ENCODE data around the gene MYRFL. TPM values are rescaled to one million over a fixed set of nuclear protein-coding genes. Genes with fewer than 3 reads are reported as not detected.
A peak's percentile ranks its signal among the peaks of the same experiment; 100 is the strongest.

The MYRFL gene
- total and polyA plus RNA-seq, 2 of the 8 experiments (the other 6 are each of a cell fraction or from before 2014, with no cell fraction given), result 1.1 to 2.0 TPM

- H3K4me2 ChIP-seq (ENCODE audit: insufficient read depth in 1 of 2, low read depth in 2 of 2, low read length in 2 of 2), result no peak overlapping the region
- H2AFZ ChIP-seq (ENCODE audit: low read length), result no peak overlapping the region
- H3K4ac ChIP-seq (replicated peaks; ENCODE audit: insufficient read length, low read depth, low read length), result no peak overlapping the region
- ChIA-PET POLR2A (ENCODE audit: partially characterized antibody) (interaction anchor here (1.2 to 1.5 kb wide), 2 partner anchors 10 to 342 kb away, joined by 4 read pairs; no protein-coding TSS in a partner anchor), CTCF (ENCODE audit: partially characterized antibody) (interaction anchor here (0.6 to 3.7 kb wide), 55 partner anchors 8 to 1402 kb away, joined by 3 to 29 read pairs (median 4); no protein-coding TSS in a partner anchor)
- 0 out of 2 replicates have a peak overlapping the region, but pooled peaks have one; percentile 48 for H2BK5ac ChIP-seq (ENCODE audit: low read depth, low read length)
- peak in 1 of 2 experiments; percentile 88 for DNase-seq (ENCODE audit: low read depth in 1 of 2, low spot score in 2 of 2)
- H3K4me1 ChIP-seq (replicated peaks in 1 of 4; ENCODE audit: control insufficient read depth in 3 of 4, insufficient read depth in 4 of 4, low read length in 3 of 4), result peaks cover 2 to 27% (median 18%) of the 10 kb centered on the region in 4 experiments; a peak in 6 of 7 replicates
- peak; percentile 91 for FAIRE-seq
- no peak overlapping the region for H2AK5ac ChIP-seq (ENCODE audit: low read depth, low read length)
- no peak overlapping the region for H3K4me3 ChIP-seq (ENCODE audit: extremely low read depth in 1 of 4, insufficient read depth in 2 of 4, low read depth in 3 of 4, low read length in 4 of 4)
- no peak overlapping the region for H3K18ac ChIP-seq (ENCODE audit: extremely low read depth, low read length)
- H2BK15ac ChIP-seq (ENCODE audit: low read length), result no peak overlapping the region
- peaks cover 3% of the 10 kb centered on the region; the same call in 1 of the 2 replicates for H3K23me2 ChIP-seq (ENCODE audit: low read depth, low read length)
- no peak overlapping the region for H2BK120ac ChIP-seq (replicated peaks; ENCODE audit: low read depth, low read length)
- H3K27ac ChIP-seq (ENCODE audit: low read depth, low read length), result no peak overlapping the region
- H4K91ac ChIP-seq (replicated peaks; ENCODE audit: insufficient read length, low read length), result no peak overlapping the region
- 15% methylated on average over 4 of the region's 4 CpGs; no CpG with 5 or more reads in 1 of the 2 experiments for WGBS, 2 experiments (ENCODE audit: extremely low coverage in 1 of 2, insufficient coverage in 1 of 2, insufficient read length in 1 of 2, insufficient replicate concordance in 2 of 2, low coverage in 1 of 2, low lambda C conversion rate in 2 of 2, missing lambda C conversion rate in 1 of 2)
- no peaks in the 10 kb centered on the region for H3K9me3 ChIP-seq (ENCODE audit: insufficient read depth in 2 of 2, low read depth in 1 of 2, low read length in 1 of 2)
- no peaks in the 10 kb centered on the region for H4K20me1 ChIP-seq (replicated peaks in 1 of 2; ENCODE audit: control insufficient read depth in 1 of 2, insufficient read depth in 2 of 2, low read length in 2 of 2)
- no peaks in the 10 kb centered on the region for H3K36me3 ChIP-seq (ENCODE audit: control insufficient read depth in 2 of 4, insufficient read depth in 4 of 4, low read length in 3 of 4)
- H4K5ac ChIP-seq (ENCODE audit: insufficient read length, low read depth, low read length), result no peak overlapping the region
- no peak overlapping the region for H3K56ac ChIP-seq (replicated peaks; ENCODE audit: insufficient read length, low read depth, low read length)
- no peak overlapping the region for H3K23ac ChIP-seq (ENCODE audit: insufficient read length)
- H3K14ac ChIP-seq (ENCODE audit: insufficient read length), result no peak overlapping the region
- H3K9ac ChIP-seq (replicated peaks in 1 of 4; ENCODE audit: extremely low read depth in 1 of 4, low read depth in 3 of 4, low read length in 3 of 4), result no peak overlapping the region
- H3K79me2 ChIP-seq (ENCODE audit: control insufficient read depth in 1 of 2, insufficient read depth in 2 of 2, low read length in 2 of 2), result no peaks in the 10 kb centered on the region
- no peak overlapping the region for H2BK12ac ChIP-seq (ENCODE audit: low read depth, low read length)
- H4K8ac ChIP-seq (ENCODE audit: extremely low read depth, insufficient read depth, low read length), result no peak overlapping the region
- no peak overlapping the region for H2BK20ac ChIP-seq (ENCODE audit: low read length)
- H3K79me1 ChIP-seq (ENCODE audit: low read depth, low read length), result no peaks in the 10 kb centered on the region
- no peaks in the 10 kb centered on the region for H3K27me3 ChIP-seq (replicated peaks in 1 of 4; ENCODE audit: control insufficient read depth in 3 of 4, extremely low read depth in 1 of 4, insufficient read depth in 3 of 4, low read length in 3 of 4)
- peak; percentile 64 for TF ChIP-seq TAF7 (optimal IDR thresholded peaks at IDR 0.05; ENCODE audit: borderline replicate concordance, low read depth, low read length)
- no peak for TF ChIP-seq GTF2F1 (IDR thresholded peaks at IDR 0.05; ENCODE audit: borderline replicate concordance, low read depth, low read length)
- peak; percentile 43 for TF ChIP-seq TEAD4 (IDR thresholded peaks at IDR 0.05; ENCODE audit: low read depth, low read length)
- peak; percentile 92 to 95 for TF ChIP-seq RAD21 (IDR thresholded peaks at IDR 0.05 in 1 of 2, conservative IDR thresholded peaks at IDR 0.05 in 1 of 2; ENCODE audit: low read depth in 2 of 2, low read length in 2 of 2)
- no peak for TF ChIP-seq POU5F1 (IDR thresholded peaks at IDR 0.05; ENCODE audit: low read depth, low read length)
- TF ChIP-seq ATF2 (IDR thresholded peaks at IDR 0.05; ENCODE audit: low read length), result no peak
- peak; percentile 5 to 75 (median 69) for TF ChIP-seq CTCF (IDR thresholded peaks at IDR 0.05; ENCODE audit: control extremely low read depth in 1 of 3, insufficient read depth in 1 of 3, low read depth in 1 of 3, low read length in 3 of 3)
Measured at GRCh38 chr12:69900720-69901131, 75.7 kb downstream of the MYRFL start.
